ENCODE results near the gene IGFL1.
"Not testable (repeated sequence)": the region's sequence is repeated elsewhere in the genome, so short reads cannot be mapped to it uniquely, and the experiment has no call there.

The IGFL1 gene

GRCh38 chr19:46193678-46194077, 35.9 kb upstream of the IGFL1 start:
- no peak overlapping the region for H3K4me3 ChIP-seq (ENCODE audit: low read depth, low read length)
- H2BK12ac ChIP-seq (ENCODE audit: low read length) = peak overlapping the region; percentile 72
- no peak overlapping the region for H3K27ac ChIP-seq (ENCODE audit: low read depth, low read length)
- H2BK120ac ChIP-seq (ENCODE audit: insufficient read depth, low read length, poor library complexity) = peak overlapping the region; percentile 61
- H4K12ac ChIP-seq (ENCODE audit: low read depth, low read length) = no peak overlapping the region
- DNase-seq = no peak
- no peak overlapping the region for H3K18ac ChIP-seq (ENCODE audit: low read length)
- no peaks in the 10 kb centered on the region for H3K79me2 ChIP-seq (ENCODE audit: control insufficient read depth, insufficient read depth, low read length, poor library complexity)
- H3K27me3 ChIP-seq (ENCODE audit: insufficient read depth, low read length) = no peaks in the 10 kb centered on the region
- H4K91ac ChIP-seq (ENCODE audit: low read depth, low read length) = peak overlapping the region; percentile 55
- H4K8ac ChIP-seq (ENCODE audit: low read depth, low read length) = no peak overlapping the region
- H3K4ac ChIP-seq (ENCODE audit: low read depth, low read length) = no peak overlapping the region
- no CpG with 5 or more reads among the region's 4 CpGs for WGBS (ENCODE audit: extremely low coverage, insufficient coverage, insufficient read length)
- peaks cover 3% of the 10 kb centered on the region for H3K79me1 ChIP-seq (ENCODE audit: low read length)
- no peaks in the 10 kb centered on the region for H3K9me3 ChIP-seq (ENCODE audit: insufficient read depth, low read depth, low read length)
- no peaks in the 10 kb centered on the region for H3K36me3 ChIP-seq (ENCODE audit: control insufficient read depth in 1 of 2, insufficient read depth in 2 of 2, low read length in 2 of 2)
- peak overlapping the region; percentile 45 for H2BK5ac ChIP-seq (ENCODE audit: low read depth, low read length, poor library complexity)
- H3K4me1 ChIP-seq (ENCODE audit: control insufficient read depth in 1 of 2, insufficient read depth in 2 of 2, low read length in 2 of 2) = peaks cover 7 to 10% of the 10 kb centered on the region in 2 experiments
- no peak overlapping the region for H2AFZ ChIP-seq (ENCODE audit: insufficient read depth, low read length, poor library complexity)
- H2AK5ac ChIP-seq (ENCODE audit: low read length) = peak overlapping the region; percentile 49
- peak overlapping the region; percentile 41 for H3K14ac ChIP-seq (ENCODE audit: low read length)
- no peak overlapping the region for H3K23ac ChIP-seq (ENCODE audit: low read length)
- H3K4me2 ChIP-seq (ENCODE audit: low read length) = no peak overlapping the region
- no peak overlapping the region for H3K9ac ChIP-seq (ENCODE audit: low read length)

DNA sequence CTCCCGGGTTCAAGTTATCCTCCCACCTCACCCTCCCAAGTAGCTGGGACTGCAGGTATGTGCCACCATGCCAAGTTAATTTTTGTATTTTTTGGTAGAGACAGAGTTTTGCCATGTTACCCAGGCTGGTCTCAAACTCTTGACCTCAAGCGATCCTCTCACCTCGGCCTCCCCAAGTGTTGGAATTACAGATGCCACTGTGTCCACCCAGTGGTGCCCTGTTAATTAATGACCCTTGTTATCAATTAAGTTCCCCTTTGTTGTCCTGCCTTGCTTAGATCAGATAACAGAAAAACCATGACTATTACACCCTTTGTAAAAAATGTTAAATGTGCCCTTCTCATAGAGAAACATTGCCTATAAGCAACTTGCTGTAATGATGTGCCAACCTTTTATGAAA, 34.4 kb upstream of the IGFL1 start:
- Histone ChIP-seq H3K4ac (ENCODE audit: low read depth, low read length) (no peak overlapping the region), H4K12ac (ENCODE audit: low read depth, low read length) (no peak overlapping the region), H2BK5ac (ENCODE audit: low read depth, low read length, poor library complexity) (no peak overlapping the region), H3K9ac (ENCODE audit: low read length) (no peak overlapping the region), H2AFZ (ENCODE audit: insufficient read depth, low read length, poor library complexity) (no peak overlapping the region), H4K8ac (ENCODE audit: low read depth, low read length) (no peak overlapping the region), H3K23ac (ENCODE audit: low read length) (no peak overlapping the region), H3K9me3 (ENCODE audit: insufficient read depth, low read depth, low read length) (no peaks in the 10 kb centered on the region), H3K79me2 (ENCODE audit: control insufficient read depth, insufficient read depth, low read length, poor library complexity) (no peaks in the 10 kb centered on the region), H3K27ac (ENCODE audit: low read depth, low read length) (no peak overlapping the region), H3K4me1 (ENCODE audit: control insufficient read depth in 1 of 2, insufficient read depth in 2 of 2, low read length in 2 of 2) (peaks cover 7 to 10% of the 10 kb centered on the region in 2 experiments), H2AK5ac (ENCODE audit: low read length) (no peak overlapping the region), H3K36me3 (ENCODE audit: control insufficient read depth in 1 of 2, insufficient read depth in 2 of 2, low read length in 2 of 2) (no peaks in the 10 kb centered on the region), H2BK12ac (ENCODE audit: low read length) (no peak overlapping the region), H3K4me2 (ENCODE audit: low read length) (no peak overlapping the region), H3K27me3 (ENCODE audit: insufficient read depth, low read length) (no peaks in the 10 kb centered on the region), H2BK120ac (ENCODE audit: insufficient read depth, low read length, poor library complexity) (no peak overlapping the region), H3K79me1 (ENCODE audit: low read length) (peaks cover 7% of the 10 kb centered on the region), H3K14ac (ENCODE audit: low read length) (no peak overlapping the region), H3K18ac (ENCODE audit: low read length) (no peak overlapping the region), H3K4me3 (ENCODE audit: low read depth, low read length) (no peak overlapping the region), H4K91ac (ENCODE audit: low read depth, low read length) (peak overlapping the region; percentile 8)
- no CpG with 5 or more reads among the region's 3 CpGs for WGBS (ENCODE audit: extremely low coverage, insufficient coverage, insufficient read length)
- DNase-seq = no peak

GRCh38 chr19:46195919-46196318, 33.6 kb upstream of the IGFL1 start:
- not testable (repeated sequence) for H3K27me3 ChIP-seq (ENCODE audit: insufficient read depth, low read length); H2BK120ac ChIP-seq (ENCODE audit: insufficient read depth, low read length, poor library complexity); H3K9me3 ChIP-seq (ENCODE audit: insufficient read depth, low read depth, low read length); H3K4ac ChIP-seq (ENCODE audit: low read depth, low read length); H4K12ac ChIP-seq (ENCODE audit: low read depth, low read length); H3K36me3 ChIP-seq (ENCODE audit: control insufficient read depth in 1 of 2, insufficient read depth in 2 of 2, low read length in 2 of 2); H3K9ac ChIP-seq (ENCODE audit: low read length); H2BK5ac ChIP-seq (ENCODE audit: low read depth, low read length, poor library complexity); H3K14ac ChIP-seq (ENCODE audit: low read length); H3K79me1 ChIP-seq (ENCODE audit: low read length); H3K23ac ChIP-seq (ENCODE audit: low read length); H2AFZ ChIP-seq (ENCODE audit: insufficient read depth, low read length, poor library complexity); H3K27ac ChIP-seq (ENCODE audit: low read depth, low read length); H4K8ac ChIP-seq (ENCODE audit: low read depth, low read length); DNase-seq; H3K4me3 ChIP-seq (ENCODE audit: low read depth, low read length); H2AK5ac ChIP-seq (ENCODE audit: low read length); H3K79me2 ChIP-seq (ENCODE audit: control insufficient read depth, insufficient read depth, low read length, poor library complexity); H3K4me2 ChIP-seq (ENCODE audit: low read length)
- H3K4me1 ChIP-seq (ENCODE audit: control insufficient read depth in 1 of 2, insufficient read depth in 2 of 2, low read length in 2 of 2) = peaks cover 7 to 10% of the 10 kb centered on the region in 2 experiments
- H4K91ac ChIP-seq (ENCODE audit: low read depth, low read length) = peak overlapping the region; percentile 60
- peak overlapping the region; percentile 63 for H2BK12ac ChIP-seq (ENCODE audit: low read length)
- peak overlapping the region; percentile 69 for H3K18ac ChIP-seq (ENCODE audit: low read length)
- WGBS (ENCODE audit: extremely low coverage, insufficient coverage, insufficient read length) = no CpG with 5 or more reads among the region's 7 CpGs

- H3K4ac ChIP-seq (ENCODE audit: low read depth, low read length) = no peak overlapping the region
- H2AK5ac ChIP-seq (ENCODE audit: low read length) = peak overlapping the region; percentile 32
- no peak overlapping the region for H3K4me2 ChIP-seq (ENCODE audit: low read length)
- peaks cover 10% of the 10 kb centered on the region for H3K79me1 ChIP-seq (ENCODE audit: low read length)
- no peak overlapping the region for H4K12ac ChIP-seq (ENCODE audit: low read depth, low read length)
- H4K91ac ChIP-seq (ENCODE audit: low read depth, low read length) = peak overlapping the region; percentile 29
- no peak overlapping the region for H2AFZ ChIP-seq (ENCODE audit: insufficient read depth, low read length, poor library complexity)
- H2BK120ac ChIP-seq (ENCODE audit: insufficient read depth, low read length, poor library complexity) = peak overlapping the region; percentile 19
- peaks cover 2% of the 10 kb centered on the region for H3K9me3 ChIP-seq (ENCODE audit: insufficient read depth, low read depth, low read length)
- H3K27me3 ChIP-seq (ENCODE audit: insufficient read depth, low read length) = no peaks in the 10 kb centered on the region
- H3K18ac ChIP-seq (ENCODE audit: low read length) = no peak overlapping the region
- no peak overlapping the region for H3K9ac ChIP-seq (ENCODE audit: low read length)
- no peaks in the 10 kb centered on the region for H3K79me2 ChIP-seq (ENCODE audit: control insufficient read depth, insufficient read depth, low read length, poor library complexity)
- peaks cover 7 to 12% of the 10 kb centered on the region in 2 experiments for H3K4me1 ChIP-seq (ENCODE audit: control insufficient read depth in 1 of 2, insufficient read depth in 2 of 2, low read length in 2 of 2)
- no peak for DNase-seq
- H2BK5ac ChIP-seq (ENCODE audit: low read depth, low read length, poor library complexity) = no peak overlapping the region
- H3K27ac ChIP-seq (ENCODE audit: low read depth, low read length) = no peak overlapping the region
- no peak overlapping the region for H3K14ac ChIP-seq (ENCODE audit: low read length)
- no peaks in the 10 kb centered on the region for H3K36me3 ChIP-seq (ENCODE audit: control insufficient read depth in 1 of 2, insufficient read depth in 2 of 2, low read length in 2 of 2)
- peak overlapping the region; percentile 19 for H2BK12ac ChIP-seq (ENCODE audit: low read length)
- no peak overlapping the region for H3K4me3 ChIP-seq (ENCODE audit: low read depth, low read length)
- WGBS (ENCODE audit: extremely low coverage, insufficient coverage, insufficient read length) = no CpG with 5 or more reads among the region's 8 CpGs
- H3K23ac ChIP-seq (ENCODE audit: low read length) = no peak overlapping the region
- H4K8ac ChIP-seq (ENCODE audit: low read depth, low read length) = no peak overlapping the region
These were observed 33.0 kb upstream of the IGFL1 start for GRCh38 chr19:46196410-46197124.

All from trophoblast cell (in vitro differentiated cells and primary cell).